GM23338 (cell line): Measurements from ENCODE around the gene TCEAL1. TPM values are rescaled to one million over a fixed set of nuclear protein-coding genes. Genes with fewer than 3 reads are reported as not detected.

Experiments
- ETS1 ChIP-seq: IDR thresholded peaks from 2 replicates; pipeline ENCODE4 v1.6.1; 2016; ENCODE audit warnings: antibody characterized with exemption
- POLR2AphosphoS5 ChIP-seq: IDR thresholded peaks from 2 replicates; pipeline ENCODE4 v1.6.1; 2016; ENCODE audit warnings: antibody characterized with exemption, low read depth
- REST ChIP-seq: IDR thresholded peaks from one replicate; pipeline ENCODE4 v1.6.1; 2018; ENCODE audit warnings: antibody characterized with exemption; ENCODE audit not compliant: unreplicated experiment
- ZNF114 ChIP-seq: fragments of 250-450 bp; sonication (Bioruptor Pico); IDR thresholded peaks from 2 replicates; pipeline ENCODE4 v1.5.0; 2020; ENCODE audit warnings: mild to moderate bottlenecking, moderate library complexity
- ZNF462 ChIP-seq: fragments of 250-450 bp; sonication (Bioruptor Pico); IDR thresholded peaks from 2 replicates; pipeline ENCODE4 v1.5.0; 2020; ENCODE audit warnings: mild to moderate bottlenecking, moderate library complexity
- polyA plus RNA-seq: library from polyadenylated mRNA; unstranded; fragments of >200 nt; fragmentation: Nextera tagmentation; extraction: Ambion mirVana; gene quantifications from 2 replicates; pipeline ENCODE4 v1.2.1, GENCODE V29; 2016
- total RNA-seq: library from RNA; depleted of rRNA; stranded (reverse); fragments of >200 nt; shearing (Covaris generic); gene quantifications from 2 replicates; pipeline ENCODE4 v1.2.3, GENCODE V29; 2014

The TCEAL1 gene
- total and polyA plus RNA-seq, 2 experiments from 2014 or later = 5.8 to 8.8 TPM

- TF ChIP-seq ZNF462 (CRISPR knock-in tag) (no peak), REST (no peak), POLR2AphosphoS5 (no peak), ZNF114 (no peak), ETS1 (no peak)
Measured at GRCh38 chrX:103586314-103586646, 42.5 kb upstream of the TCEAL1 start (continued).
